ENCODE data around the gene TJP1.
"Not testable (repeated sequence)": the region's sequence is repeated elsewhere in the genome, so short reads cannot be mapped to it uniquely, and the experiment has no call there.

Gene TJP1

GRCh38 chr15:29698030-29698701 lies 124.1 kb downstream of the TJP1 start:
- Mint-ChIP-seq H3K4me3 (no peak overlapping the region), H3K27me3 (peaks cover 10% of the 10 kb centered on the region), H3K9me3 (no peaks in the 10 kb centered on the region), H3K27ac (ENCODE audit: low read depth) (no peak overlapping the region), H3K4me1 (no peaks in the 10 kb centered on the region), H3K36me3 (ENCODE audit: insufficient read depth) (no peaks in the 10 kb centered on the region)
- no peak for ATAC-seq (replicated peaks; ENCODE audit: extremely low read depth, poor library complexity, severe bottlenecking)
- no peak for DNase-seq (ENCODE audit: low spot score in 2 of 2)

- Mint-ChIP-seq H3K36me3 (ENCODE audit: insufficient read depth) (peaks cover 2% of the 10 kb centered on the region), H3K4me3 (no peak overlapping the region), H3K27me3 (peaks cover 10% of the 10 kb centered on the region), H3K4me1 (no peaks in the 10 kb centered on the region), H3K27ac (ENCODE audit: low read depth) (no peak overlapping the region), H3K9me3 (no peaks in the 10 kb centered on the region)
- no peak for DNase-seq (ENCODE audit: low spot score in 2 of 2)
- ATAC-seq (replicated peaks; ENCODE audit: extremely low read depth, poor library complexity, severe bottlenecking): no peak
Measured at GRCh38 chr15:29696950-29697738, 125.1 kb downstream of the TJP1 start.

- H3K4me1 Mint-ChIP-seq; H3K4me3 Mint-ChIP-seq; H3K36me3 Mint-ChIP-seq (ENCODE audit: insufficient read depth); DNase-seq (ENCODE audit: low spot score in 2 of 2); H3K27ac Mint-ChIP-seq (ENCODE audit: low read depth); ATAC-seq (replicated peaks; ENCODE audit: extremely low read depth, poor library complexity, severe bottlenecking); H3K27me3 Mint-ChIP-seq; H3K9me3 Mint-ChIP-seq: not testable (repeated sequence)
Measured at GRCh38 chr15:29696506-29696905, 125.8 kb downstream of the TJP1 start.

GRCh38 chr15:29695489-29696167 lies 126.6 kb downstream of the TJP1 start:
- Mint-ChIP-seq H3K27ac (ENCODE audit: low read depth) (no peak overlapping the region), H3K4me3 (no peak overlapping the region), H3K27me3 (peaks cover 10% of the 10 kb centered on the region), H3K36me3 (ENCODE audit: insufficient read depth) (peaks cover 2% of the 10 kb centered on the region), H3K4me1 (no peaks in the 10 kb centered on the region), H3K9me3 (no peaks in the 10 kb centered on the region)
- no peak for DNase-seq (ENCODE audit: low spot score in 2 of 2)
- no peak for ATAC-seq (replicated peaks; ENCODE audit: extremely low read depth, poor library complexity, severe bottlenecking)

GRCh38 chr15:29693225-29693624 lies 129.0 kb downstream of the TJP1 start:
- peaks cover 5% of the 10 kb centered on the region for H3K27me3 Mint-ChIP-seq
- H3K4me1 Mint-ChIP-seq: no peaks in the 10 kb centered on the region
- no peak overlapping the region for H3K4me3 Mint-ChIP-seq
- H3K9me3 Mint-ChIP-seq: no peaks in the 10 kb centered on the region
- no peak for DNase-seq (ENCODE audit: low spot score in 2 of 2)
- peaks cover 3% of the 10 kb centered on the region for H3K36me3 Mint-ChIP-seq (ENCODE audit: insufficient read depth)
- H3K27ac Mint-ChIP-seq (ENCODE audit: low read depth): no peak overlapping the region
- ATAC-seq (replicated peaks; ENCODE audit: extremely low read depth, poor library complexity, severe bottlenecking): no peak

GRCh38 chr15:29692527-29692926 lies 129.7 kb downstream of the TJP1 start:
- no peak for ATAC-seq (replicated peaks; ENCODE audit: extremely low read depth, poor library complexity, severe bottlenecking)
- H3K27me3 Mint-ChIP-seq: no peaks in the 10 kb centered on the region
- no peak overlapping the region for H3K4me3 Mint-ChIP-seq
- no peak for DNase-seq (ENCODE audit: low spot score in 2 of 2)
- H3K36me3 Mint-ChIP-seq (ENCODE audit: insufficient read depth): peaks cover 4% of the 10 kb centered on the region
- no peaks in the 10 kb centered on the region for H3K9me3 Mint-ChIP-seq
- H3K4me1 Mint-ChIP-seq: no peaks in the 10 kb centered on the region
- no peak overlapping the region for H3K27ac Mint-ChIP-seq (ENCODE audit: low read depth)

GRCh38 chr15:29690765-29691475 lies 131.3 kb downstream of the TJP1 start:
- DNase-seq (ENCODE audit: low spot score in 2 of 2) (no peak), ATAC-seq (replicated peaks; ENCODE audit: extremely low read depth, poor library complexity, severe bottlenecking) (no peak)
- peaks cover 4% of the 10 kb centered on the region for H3K36me3 Mint-ChIP-seq (ENCODE audit: insufficient read depth)
- no peak overlapping the region for H3K27ac Mint-ChIP-seq (ENCODE audit: low read depth)
- no peaks in the 10 kb centered on the region for H3K4me1 Mint-ChIP-seq
- no peaks in the 10 kb centered on the region for H3K27me3 Mint-ChIP-seq
- no peak overlapping the region for H3K4me3 Mint-ChIP-seq
- peaks cover 4% of the 10 kb centered on the region for H3K9me3 Mint-ChIP-seq

- Mint-ChIP-seq H3K9me3 (peaks cover 4% of the 10 kb centered on the region), H3K36me3 (ENCODE audit: insufficient read depth) (peaks cover 4% of the 10 kb centered on the region), H3K4me3 (no peak overlapping the region), H3K27me3 (peaks cover 8% of the 10 kb centered on the region), H3K4me1 (no peaks in the 10 kb centered on the region), H3K27ac (ENCODE audit: low read depth) (no peak overlapping the region)
- DNase-seq (ENCODE audit: low spot score in 2 of 2): no peak
- no peak for ATAC-seq (replicated peaks; ENCODE audit: extremely low read depth, poor library complexity, severe bottlenecking)
Measured at GRCh38 chr15:29689287-29689986, 132.8 kb downstream of the TJP1 start.

GRCh38 chr15:29688506-29689286 lies 133.6 kb downstream of the TJP1 start:
- H3K36me3 Mint-ChIP-seq (ENCODE audit: insufficient read depth): peaks cover 4% of the 10 kb centered on the region
- H3K27me3 Mint-ChIP-seq: peaks cover 8% of the 10 kb centered on the region
- no peak overlapping the region for H3K4me3 Mint-ChIP-seq
- H3K9me3 Mint-ChIP-seq: peaks cover 4% of the 10 kb centered on the region
- H3K4me1 Mint-ChIP-seq: no peaks in the 10 kb centered on the region
- DNase-seq (ENCODE audit: low spot score in 2 of 2) (no peak), ATAC-seq (replicated peaks; ENCODE audit: extremely low read depth, poor library complexity, severe bottlenecking) (no peak)
- H3K27ac Mint-ChIP-seq (ENCODE audit: low read depth): no peak overlapping the region

GRCh38 chr15:29687939-29688505 lies 134.2 kb downstream of the TJP1 start:
- peaks cover 8% of the 10 kb centered on the region for H3K27me3 Mint-ChIP-seq
- DNase-seq (ENCODE audit: low spot score in 2 of 2) (no peak), ATAC-seq (replicated peaks; ENCODE audit: extremely low read depth, poor library complexity, severe bottlenecking) (no peak)
- H3K9me3 Mint-ChIP-seq: peaks cover 4% of the 10 kb centered on the region
- H3K36me3 Mint-ChIP-seq (ENCODE audit: insufficient read depth): peaks cover 6% of the 10 kb centered on the region
- no peak overlapping the region for H3K27ac Mint-ChIP-seq (ENCODE audit: low read depth)
- H3K4me1 Mint-ChIP-seq: no peaks in the 10 kb centered on the region
- no peak overlapping the region for H3K4me3 Mint-ChIP-seq

- peaks cover 8% of the 10 kb centered on the region for H3K27me3 Mint-ChIP-seq
- no peaks in the 10 kb centered on the region for H3K4me1 Mint-ChIP-seq
- DNase-seq (ENCODE audit: low spot score in 2 of 2) (no peak), ATAC-seq (replicated peaks; ENCODE audit: extremely low read depth, poor library complexity, severe bottlenecking) (no peak)
- peaks cover 4% of the 10 kb centered on the region for H3K9me3 Mint-ChIP-seq
- H3K36me3 Mint-ChIP-seq (ENCODE audit: insufficient read depth): peaks cover 4% of the 10 kb centered on the region
- no peak overlapping the region for H3K4me3 Mint-ChIP-seq
- no peak overlapping the region for H3K27ac Mint-ChIP-seq (ENCODE audit: low read depth)
Measured at GRCh38 chr15:29687204-29687815, 135.0 kb downstream of the TJP1 start.
